Osteoblast (primary cell): ENCODE results near the gene HPCAL1. TPM values are rescaled to one million over a fixed set of nuclear protein-coding genes. Genes with fewer than 3 reads are reported as not detected.
A peak's percentile ranks its signal among the peaks of the same experiment; 100 is the strongest.

Source experiments
- DNase-seq: peaks from one replicate; pipeline ENCODE4 v3.0.0; 2011; ENCODE audit warnings: low spot score, mixed read lengths; ENCODE audit not compliant: insufficient read length; ENCODE audit errors: missing footprints
- H2AFZ ChIP-seq: 2 replicates; pipeline ENCODE4 v1.6.0; 2011; ENCODE audit warnings: mild to moderate bottlenecking, low read length
- H3K27ac ChIP-seq: 2 replicates; pipeline ENCODE4 v1.5.1; 2011; ENCODE audit warnings: mild to moderate bottlenecking, low read depth, low read length, moderate library complexity
- H3K27me3 ChIP-seq: 2 replicates; pipeline ENCODE4 v1.6.0; 2012; ENCODE audit warnings: mild to moderate bottlenecking, control low read depth, inconsistent platforms, low read length, moderate library complexity; ENCODE audit not compliant: insufficient read depth
- H3K36me3 ChIP-seq: 2 replicates; pipeline ENCODE4 v1.5.1; 2011; ENCODE audit warnings: mild to moderate bottlenecking, low read length, control low read depth, moderate library complexity; ENCODE audit not compliant: insufficient read depth
- H3K4me1 ChIP-seq: 2 replicates; pipeline ENCODE4 v1.5.1; 2011; ENCODE audit warnings: mild to moderate bottlenecking, low read length, control low read depth, moderate library complexity; ENCODE audit not compliant: insufficient read depth
- H3K4me2 ChIP-seq: 2 replicates; pipeline ENCODE4 v1.6.0; 2011; ENCODE audit warnings: mild to moderate bottlenecking, low read length; ENCODE audit not compliant: insufficient read depth
- H3K4me3 ChIP-seq: fragments of 200-600 bp; sonication (generic); 3 replicates; pipeline ENCODE4 v1.5.1; 2012; ENCODE audit warnings: mild to moderate bottlenecking, low read length, inconsistent platforms; ENCODE audit not compliant: insufficient read depth
- H3K79me2 ChIP-seq: 2 replicates; pipeline ENCODE4 v1.6.0; 2012; ENCODE audit warnings: mild to moderate bottlenecking, low read length, control low read depth, inconsistent platforms; ENCODE audit not compliant: insufficient read depth
- H3K9me3 ChIP-seq: 2 replicates; pipeline ENCODE4 v1.5.1; 2011; ENCODE audit warnings: low read depth, low read length, control low read depth
- H4K20me1 ChIP-seq: 2 replicates; pipeline ENCODE4 v1.6.0; 2012; ENCODE audit warnings: mild to moderate bottlenecking, low read length, control low read depth; ENCODE audit not compliant: insufficient read depth
- total RNA-seq: library from RNA; depleted of rRNA; stranded (reverse); fragments of >200 nt; gene quantifications from 2 replicates; pipeline ENCODE4 v1.2.3, GENCODE V29; 2012
- TF ChIP-seq, protein P1 (sequence below): IDR thresholded peaks from 2 replicates; pipeline ENCODE4 v1.5.1; 2011; ENCODE audit warnings: mild to moderate bottlenecking, low read depth, low read length, moderate library complexity; ENCODE audit errors: extremely low read depth

Gene HPCAL1
- total RNA-seq, 1 donor: 57.2 TPM

DNA sequence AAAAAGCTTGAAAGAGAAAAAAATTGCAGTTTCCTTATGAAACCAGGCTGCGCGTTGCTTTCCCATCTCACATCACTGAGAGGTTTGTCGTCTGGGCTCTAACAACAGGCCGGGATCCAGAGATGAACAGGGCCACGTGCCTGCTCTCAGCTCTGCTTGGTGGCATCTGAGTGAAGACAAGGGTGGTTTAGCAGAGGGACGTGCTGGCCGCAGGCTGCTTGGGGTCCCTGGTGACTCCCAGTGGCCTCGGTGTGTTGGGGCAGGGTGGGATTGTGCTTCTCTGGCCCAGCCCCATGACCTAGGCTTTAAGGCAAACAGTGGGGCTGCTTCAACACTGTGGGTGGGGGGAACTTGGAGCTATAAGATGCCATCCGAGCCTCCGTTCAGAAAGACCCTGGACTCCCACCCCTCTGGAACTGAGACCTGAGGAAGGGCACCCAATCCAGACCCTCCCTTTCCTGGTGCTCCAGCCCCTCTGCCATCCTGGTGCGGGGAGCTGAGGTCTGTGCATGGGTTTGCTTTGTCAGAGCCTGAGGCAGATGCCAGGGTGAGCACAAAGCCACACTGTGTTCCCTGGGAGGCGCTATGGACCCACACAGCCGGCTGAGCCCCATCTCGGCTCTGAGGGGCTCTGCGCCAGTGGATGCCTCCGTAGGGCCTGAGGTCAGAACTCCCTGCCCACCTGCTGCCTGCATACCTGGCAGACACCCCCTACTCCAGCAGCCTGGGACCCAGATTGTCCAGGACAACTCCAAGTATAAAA, 18.4 kb upstream of the HPCAL1 start:
- H4K20me1 ChIP-seq: no peaks in the 10 kb centered on the region
- peak; percentile 38 for DNase-seq
- H3K4me1 ChIP-seq: peaks cover 49% of the 10 kb centered on the region
- H3K4me3 ChIP-seq: no peak overlapping the region
- H3K36me3 ChIP-seq: no peaks in the 10 kb centered on the region
- H3K27me3 ChIP-seq: no peaks in the 10 kb centered on the region
- peak overlapping the region; percentile 15 for H2AFZ ChIP-seq
- TF ChIP-seq, protein P1, sequence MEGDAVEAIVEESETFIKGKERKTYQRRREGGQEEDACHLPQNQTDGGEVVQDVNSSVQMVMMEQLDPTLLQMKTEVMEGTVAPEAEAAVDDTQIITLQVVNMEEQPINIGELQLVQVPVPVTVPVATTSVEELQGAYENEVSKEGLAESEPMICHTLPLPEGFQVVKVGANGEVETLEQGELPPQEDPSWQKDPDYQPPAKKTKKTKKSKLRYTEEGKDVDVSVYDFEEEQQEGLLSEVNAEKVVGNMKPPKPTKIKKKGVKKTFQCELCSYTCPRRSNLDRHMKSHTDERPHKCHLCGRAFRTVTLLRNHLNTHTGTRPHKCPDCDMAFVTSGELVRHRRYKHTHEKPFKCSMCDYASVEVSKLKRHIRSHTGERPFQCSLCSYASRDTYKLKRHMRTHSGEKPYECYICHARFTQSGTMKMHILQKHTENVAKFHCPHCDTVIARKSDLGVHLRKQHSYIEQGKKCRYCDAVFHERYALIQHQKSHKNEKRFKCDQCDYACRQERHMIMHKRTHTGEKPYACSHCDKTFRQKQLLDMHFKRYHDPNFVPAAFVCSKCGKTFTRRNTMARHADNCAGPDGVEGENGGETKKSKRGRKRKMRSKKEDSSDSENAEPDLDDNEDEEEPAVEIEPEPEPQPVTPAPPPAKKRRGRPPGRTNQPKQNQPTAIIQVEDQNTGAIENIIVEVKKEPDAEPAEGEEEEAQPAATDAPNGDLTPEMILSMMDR: no peak
- H3K79me2 ChIP-seq: no peaks in the 10 kb centered on the region
- H3K9me3 ChIP-seq: no peaks in the 10 kb centered on the region
- no peak overlapping the region for H3K4me2 ChIP-seq
- H3K27ac ChIP-seq: no peak overlapping the region

DNA sequence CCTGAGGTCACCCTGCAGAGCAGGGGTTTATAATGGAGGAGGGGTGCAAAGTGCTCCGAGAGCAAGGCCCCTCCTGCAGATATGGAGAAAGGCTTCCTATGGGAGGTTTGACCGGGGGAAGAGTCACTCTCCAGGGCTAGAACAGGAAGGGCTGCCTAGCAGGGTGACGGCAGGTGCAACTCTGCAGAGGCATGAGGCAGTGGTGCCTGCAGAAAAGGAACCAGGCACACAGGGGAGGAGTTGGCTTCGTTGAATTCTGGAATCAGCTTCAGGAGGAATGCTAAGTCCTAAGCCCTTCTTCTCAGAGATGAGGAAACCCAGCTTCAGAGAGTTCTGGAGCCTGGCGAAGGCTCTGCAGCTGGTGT, 17.5 kb upstream of the HPCAL1 start:
- no peak for DNase-seq
- no peaks in the 10 kb centered on the region for H3K27me3 ChIP-seq
- H3K27ac ChIP-seq: peak overlapping the region; percentile 47
- no peaks in the 10 kb centered on the region for H4K20me1 ChIP-seq
- no peak overlapping the region for H3K4me3 ChIP-seq
- peak overlapping the region; percentile 11 for H3K4me2 ChIP-seq
- H3K9me3 ChIP-seq: no peaks in the 10 kb centered on the region
- no peaks in the 10 kb centered on the region for H3K79me2 ChIP-seq
- H3K36me3 ChIP-seq: no peaks in the 10 kb centered on the region
- H2AFZ ChIP-seq: peak overlapping the region; percentile 68
- TF ChIP-seq, protein P1: no peak
- H3K4me1 ChIP-seq: peaks cover 56% of the 10 kb centered on the region

DNA sequence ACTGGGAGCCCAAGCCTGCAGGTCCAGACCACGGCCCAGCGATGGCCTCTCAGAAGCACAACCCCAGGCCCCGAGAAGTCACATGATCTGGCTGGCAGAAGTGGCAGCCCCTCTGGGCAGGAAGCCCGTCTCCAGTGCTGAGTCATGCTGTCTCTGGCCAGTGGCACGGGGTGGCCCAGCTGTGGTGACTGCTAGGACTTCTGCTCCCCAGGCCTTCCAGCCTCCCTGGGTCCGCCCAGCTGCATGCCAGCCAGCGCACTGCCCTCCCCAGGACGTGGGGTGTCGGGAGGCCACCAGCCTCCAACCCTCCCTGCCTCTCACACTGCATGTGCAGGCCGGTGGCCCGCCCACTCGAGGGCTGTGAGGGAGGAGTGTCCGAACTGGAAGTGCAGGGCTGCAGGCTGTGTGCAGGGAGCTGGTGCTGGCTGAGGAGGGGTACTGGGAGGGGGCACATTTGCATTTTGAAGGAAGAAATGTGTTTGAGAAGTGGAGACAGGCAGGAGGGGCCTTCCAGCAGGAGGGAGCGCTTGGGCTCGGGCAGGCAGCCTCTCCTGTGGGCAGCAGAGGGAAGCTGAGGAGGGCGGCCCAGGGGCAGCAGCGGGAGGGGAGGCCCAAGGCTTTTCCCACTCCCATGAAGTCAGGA, 17.0 kb upstream of the HPCAL1 start:
- Histone ChIP-seq H3K36me3 (no peaks in the 10 kb centered on the region), H2AFZ (peak overlapping the region; percentile 68), H3K9me3 (no peaks in the 10 kb centered on the region), H3K4me1 (peaks cover 58% of the 10 kb centered on the region), H3K27ac (peak overlapping the region; percentile 47), H3K79me2 (no peaks in the 10 kb centered on the region), H3K4me3 (no peak overlapping the region), H3K27me3 (no peaks in the 10 kb centered on the region), H4K20me1 (no peaks in the 10 kb centered on the region), H3K4me2 (peak overlapping the region; percentile 11)
- TF ChIP-seq, protein P1: no peak
- DNase-seq: peak; percentile 92
